Right lobe of liver (tissue), 6 donors: Measurements from ENCODE around the gene PKIG. TPM values are rescaled to one million over a fixed set of nuclear protein-coding genes. Genes with fewer than 3 reads are reported as not detected.

Source experiments
- ATAC-seq, 4 donors: fragments of 200-7000 bp; cut with Tn5 transposase; one replicate each; pipeline ENCODE4 v1.9.1; 2020; ENCODE audit warnings: mild to moderate bottlenecking in 4 of 4, moderate library complexity in 4 of 4
- DNase-seq, 3 donors: peaks; one replicate each; pipeline ENCODE4 v3.0.0-alpha.2; 2020
- H3K27ac ChIP-seq, 3 donors: fragments of 200-600 bp; one replicate each; pipeline ENCODE4 v1.8.0; 2022
- H3K27me3 ChIP-seq, 2 donors: fragments of 200-600 bp; one replicate each; pipeline ENCODE4 v1.8.0; 2022
- H3K36me3 ChIP-seq, 4 donors: fragments of 200-600 bp; sonication (generic) in 1 of 4; one replicate each; pipeline versions ENCODE4 v1.5.1 to v1.8.0; 2017 to 2022; ENCODE audit warnings: control low read depth in 1 of 4
- H3K4me1 ChIP-seq, 4 donors: fragments of 200-600 bp; sonication (generic) in 1 of 4; one replicate each; pipeline versions ENCODE4 v1.5.1 to v1.8.0; 2017 to 2022; ENCODE audit warnings: control low read depth in 1 of 4
- H3K4me3 ChIP-seq, 3 donors: fragments of 200-600 bp; one replicate each; pipeline ENCODE4 v1.8.0; 2022
- H3K9me3 ChIP-seq, 4 donors: fragments of 200-600 bp; sonication (generic) in 1 of 4; one replicate each; pipeline versions ENCODE4 v1.5.1 to v1.8.0; 2017 to 2022; ENCODE audit warnings: control low read depth in 1 of 4
- CTCF ChIP-seq, 4 donors: fragments of 200-600 bp in 3 of 4; fragments of 450-650 bp in 1 of 4; IDR thresholded peaks; one replicate each; pipeline versions ENCODE4 v1.5.1 to v1.8.0; 2016 to 2022; ENCODE audit warnings: antibody characterized with exemption in 4 of 4, mild to moderate bottlenecking in 2 of 4
- POLR2A ChIP-seq: fragments of 450-650 bp; IDR thresholded peaks from one replicate; pipeline ENCODE4 v1.6.1; 2017; ENCODE audit warnings: antibody characterized with exemption, mild to moderate bottlenecking
- WGBS: methylation state at CpG from one replicate; pipeline ENCODE4 v1.1.6; 2018; ENCODE audit warnings: low coverage, low lambda C conversion rate; ENCODE audit not compliant: insufficient coverage; ENCODE audit errors: missing lambda C conversion rate; 5-methylcytosine and 5-hydroxymethylcytosine counted together
- intact Hi-C, 2 donors: fragments of 100-400 bp; cut with DNase I; formaldehyde crosslinking; loops; one replicate each; pipeline versions ENCODE4 v1.11.2 to v1.14.1; 2022
- total RNA-seq, 6 experiments: library from RNA; depleted of rRNA in 2 of 6; stranded (reverse); fragments of >200 nt in 2 of 6; fragmentation: NEBNext Ultra II Directional in 3 of 6; extraction: Animal tissue kit (Norgen Biotek cat#: 25700) in 3 of 6; gene quantifications; one replicate each; pipeline versions ENCODE4 v1.1.0 to v1.2.4, GENCODE V29; 2016 to 2023
- donor health status: DM: no; HTN: yes; CAD: no.
- donor health status: DM: no; HTN: no; CAD: no.
- donor health status: DM: no; HTN: no; CAD: no.
- donor health status: DM: no; HTN: yes; CAD: no.
- donor health status: DM: no; HTN: yes; CAD: no.

The PKIG gene
- total RNA-seq, 6 experiments from 2014 or later = 11.7 to 31.7 (median 21.8) TPM

GRCh38 chr20:44662261-44662660 lies 79.9 kb downstream of the PKIG start:
- no peaks in the 10 kb centered on the region for H3K4me1 ChIP-seq
- H3K36me3 ChIP-seq = no peaks in the 10 kb centered on the region
- no peaks in the 10 kb centered on the region for H3K27me3 ChIP-seq
- no peak for TF ChIP-seq CTCF (IDR thresholded peaks at IDR 0.05)
- TF ChIP-seq POLR2A = no peak
- 50% methylated on average over 1 of the region's 3 CpGs for WGBS
- ATAC-seq (no peak), DNase-seq (no peak)
- H3K9me3 ChIP-seq = no peaks in the 10 kb centered on the region
- no peak overlapping the region for H3K4me3 ChIP-seq
- H3K27ac ChIP-seq = no peak overlapping the region
- intact Hi-C loops = no loop called here

- Histone ChIP-seq H3K36me3 (no peaks in the 10 kb centered on the region), H3K4me1 (no peaks in the 10 kb centered on the region), H3K9me3 (no peaks in the 10 kb centered on the region), H3K4me3 (no peak overlapping the region), H3K27me3 (no peaks in the 10 kb centered on the region), H3K27ac (no peak overlapping the region)
- 21% methylated on average over 3 of the region's 3 CpGs for WGBS
- TF ChIP-seq POLR2A (no peak), CTCF (IDR thresholded peaks at IDR 0.05) (no peak)
- intact Hi-C loops = no loop called here
- DNase-seq (no peak), ATAC-seq (peak; percentile 46 to 63 (median 54))
Observed at GRCh38 chr20:44664131-44664530, 81.8 kb downstream of the PKIG start.

- Histone ChIP-seq H3K36me3 (no peaks in the 10 kb centered on the region), H3K27me3 (no peaks in the 10 kb centered on the region), H3K4me3 (no peak overlapping the region), H3K27ac (no peak overlapping the region), H3K4me1 (no peaks in the 10 kb centered on the region), H3K9me3 (no peaks in the 10 kb centered on the region)
- ATAC-seq (no peak), DNase-seq (no peak)
- 62% methylated on average over 3 of the region's 3 CpGs for WGBS
- TF ChIP-seq POLR2A (no peak), CTCF (IDR thresholded peaks at IDR 0.05) (no peak)
- intact Hi-C loops = no loop called here
Observed at GRCh38 chr20:44666066-44666465, 83.7 kb downstream of the PKIG start.

Other genes starting within 250 kb of the PKIG start
- gene R3HDML, start 245.5 kb upstream of the PKIG start, total RNA-seq = not detected
- gene HNF4A, start 226.9 kb upstream of the PKIG start, total RNA-seq = 100 to 1,000 TPM; 101 to 255 (median 157) TPM
- 100 to 1,000 TPM in 1 of 6 experiments, 10 to 100 TPM in 5; 18.0 to 102 (median 28.7) TPM for gene TTPAL, start 106.7 kb upstream of the PKIG start, total RNA-seq
- gene SERINC3, start 60.5 kb upstream of the PKIG start, total RNA-seq = 10 to 100 TPM; 42.2 to 77.5 (median 58.5) TPM
- gene ADA, start 69.1 kb downstream of the PKIG start, total RNA-seq = 1 to 10 TPM; 2.2 to 8.6 (median 3.7) TPM
- gene CCN5, start 132.8 kb downstream of the PKIG start, total RNA-seq = 1 to 10 TPM in 5 of 6 experiments, under 1 TPM in 1; 0.92 to 6.1 (median 1.5) TPM
- gene KCNK15, start 163.3 kb downstream of the PKIG start, total RNA-seq = under 1 TPM in 4 of 6 experiments, not detected in 2; 0.07 to 0.43 (median 0.19) TPM
- not detected for gene RIMS4, start 228.0 kb downstream of the PKIG start, total RNA-seq